HuH-7.5 (cell line): ENCODE measurements around the gene LSAMP.

Source experiments
- DNase-seq: peaks from one replicate; pipeline ENCODE4 v3.0.0; 2011; ENCODE audit warnings: low spot score

The LSAMP gene

GRCh38 chr3:116354382-116354781 is 90.9 kb downstream of the LSAMP start:
- no peak for DNase-seq

GRCh38 chr3:116350119-116350733 is 95.1 kb downstream of the LSAMP start:
- DNase-seq, result no peak

- DNase-seq, result no peak
These were observed 97.1 kb downstream of the LSAMP start for GRCh38 chr3:116348216-116348615.

GRCh38 chr3:116342499-116342898 is 102.8 kb downstream of the LSAMP start:
- no peak for DNase-seq

- DNase-seq, result no peak
These were observed 103.4 kb downstream of the LSAMP start for GRCh38 chr3:116341899-116342298.

GRCh38 chr3:116341381-116341780 is 103.9 kb downstream of the LSAMP start:
- no peak for DNase-seq

GRCh38 chr3:116340680-116341216 is 104.5 kb downstream of the LSAMP start:
- DNase-seq, result no peak

- DNase-seq, result no peak
These were observed 105.8 kb downstream of the LSAMP start for GRCh38 chr3:116339441-116340028.

- no peak for DNase-seq
These were observed 106.6 kb downstream of the LSAMP start for GRCh38 chr3:116338713-116339112.

GRCh38 chr3:116337229-116337628 is 108.1 kb downstream of the LSAMP start:
- no peak for DNase-seq

- DNase-seq, result no peak
These were observed 113.9 kb downstream of the LSAMP start for GRCh38 chr3:116331380-116331779.

- no peak for DNase-seq
These were observed 122.4 kb downstream of the LSAMP start for GRCh38 chr3:116322750-116323375.

GRCh38 chr3:116318370-116318769 is 126.9 kb downstream of the LSAMP start:
- no peak for DNase-seq

- no peak for DNase-seq
These were observed 128.5 kb downstream of the LSAMP start for GRCh38 chr3:116316771-116317170.

GRCh38 chr3:116314476-116314875 is 130.8 kb downstream of the LSAMP start:
- DNase-seq, result no peak

GRCh38 chr3:116306720-116307119 is 138.6 kb downstream of the LSAMP start:
- no peak for DNase-seq

- no peak for DNase-seq
These were observed 139.1 kb downstream of the LSAMP start for GRCh38 chr3:116306149-116306548.

GRCh38 chr3:116302087-116302747 is 143.1 kb downstream of the LSAMP start:
- DNase-seq, result no peak

- DNase-seq, result no peak
These were observed 143.9 kb downstream of the LSAMP start for GRCh38 chr3:116301422-116301821.

GRCh38 chr3:116300226-116300625 is 145.1 kb downstream of the LSAMP start:
- DNase-seq, result no peak

- no peak for DNase-seq
These were observed 145.6 kb downstream of the LSAMP start for GRCh38 chr3:116299646-116300081.

- DNase-seq, result no peak
These were observed 147.1 kb downstream of the LSAMP start for GRCh38 chr3:116298151-116298550.

GRCh38 chr3:116291141-116291540 is 154.1 kb downstream of the LSAMP start:
- DNase-seq, result no peak
